ENCODE measurements around the gene CELF2. TPM values are rescaled to one million over a fixed set of nuclear protein-coding genes. Genes with fewer than 3 reads are reported as not detected.
"Not testable (repeated sequence)": the region's sequence is repeated elsewhere in the genome, so short reads cannot be mapped to it uniquely, and the experiment has no call there.

Gene CELF2
- total RNA-seq, 2 experiments from 2014 or later: 179 to 182 TPM

DNA sequence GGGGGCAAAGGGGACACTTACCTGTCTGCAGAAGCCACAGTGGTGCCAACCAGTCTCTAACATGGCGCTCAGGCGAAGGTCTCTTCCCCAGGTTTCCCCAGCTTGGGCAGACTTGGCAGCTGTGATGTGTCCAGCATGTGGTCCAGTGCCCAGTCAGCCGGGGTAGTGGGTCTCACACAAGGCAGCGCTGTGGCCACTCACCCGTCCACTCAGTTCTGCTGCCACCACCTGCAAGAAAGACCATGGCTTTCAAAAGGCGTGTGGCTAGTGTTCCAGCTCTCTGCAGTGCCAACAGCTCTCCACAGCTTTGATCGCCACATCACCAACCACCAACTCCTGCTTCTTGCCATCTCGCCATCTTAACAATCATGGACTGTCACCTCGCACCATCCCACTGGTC, 334.1 kb downstream of the CELF2 start:
- CTCF ChIA-PET: no interaction called here
- no peak overlapping the region for H3K27ac Mint-ChIP-seq
- POLR2A ChIA-PET: no interaction called here

DNA sequence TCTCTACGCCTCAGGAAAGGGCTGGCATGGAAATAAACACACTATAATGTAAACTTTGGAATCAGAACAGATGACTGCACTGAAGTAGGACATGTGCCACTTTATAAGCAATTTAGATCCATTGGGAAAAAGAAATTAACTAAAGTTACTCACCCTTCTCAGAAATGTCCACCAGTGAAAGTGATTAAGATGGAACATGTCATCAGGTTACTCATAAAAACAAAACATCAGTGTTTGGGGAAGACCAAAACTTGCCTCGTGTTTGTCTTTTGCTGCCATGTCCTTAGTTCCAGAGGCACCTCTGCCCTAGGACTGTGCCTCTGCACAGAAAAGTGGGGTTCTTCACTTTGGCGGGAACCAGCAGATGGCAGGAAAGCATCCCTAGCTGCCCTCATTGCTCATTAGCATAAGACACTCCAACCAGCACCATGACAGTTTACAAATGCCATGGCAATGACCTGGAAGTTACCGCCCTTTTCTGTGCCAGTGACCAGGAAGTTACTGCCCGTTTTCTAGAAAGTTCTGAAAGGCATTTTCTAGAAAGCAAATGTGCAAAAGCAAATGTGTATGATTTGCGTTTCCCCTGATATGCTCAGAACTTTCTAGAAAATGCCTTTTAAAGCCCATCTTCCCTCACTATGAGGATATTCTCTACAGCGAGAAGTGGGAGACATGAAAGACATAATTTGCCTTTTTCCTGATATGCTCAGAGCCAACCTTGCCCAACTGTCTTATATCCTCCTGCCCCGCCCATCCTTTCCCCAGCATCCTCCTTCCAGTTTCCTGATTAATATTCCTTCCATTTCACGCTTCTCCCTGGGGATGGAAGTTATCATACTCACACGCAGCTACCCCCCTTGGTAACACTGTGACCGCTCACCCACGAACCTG, 335.6 kb downstream of the CELF2 start:
- peaks cover 4% of the 10 kb centered on the region for H3K4me1 Mint-ChIP-seq (ENCODE audit: low read depth)
- POLR2A ChIA-PET: no interaction called here
- H3K36me3 Mint-ChIP-seq (ENCODE audit: low read depth): no peaks in the 10 kb centered on the region
- ATAC-seq: no peak
- H3K9me3 Mint-ChIP-seq (ENCODE audit: insufficient read depth): no peaks in the 10 kb centered on the region
- no peak for DNase-seq
- H3K27ac Mint-ChIP-seq: no peak overlapping the region
- CTCF ChIA-PET: no interaction called here
- no peak overlapping the region for H3K4me3 Mint-ChIP-seq
- peaks cover 8% of the 10 kb centered on the region for H3K27me3 Mint-ChIP-seq (ENCODE audit: low read depth)

More for the DNA sequence above, 334.1 kb downstream of the CELF2 start:
- no peaks in the 10 kb centered on the region for H3K36me3 Mint-ChIP-seq (ENCODE audit: low read depth)
- peaks cover 10% of the 10 kb centered on the region for H3K27me3 Mint-ChIP-seq (ENCODE audit: low read depth)
- no peaks in the 10 kb centered on the region for H3K4me1 Mint-ChIP-seq (ENCODE audit: low read depth)
- H3K4me3 Mint-ChIP-seq: no peak overlapping the region
- no peaks in the 10 kb centered on the region for H3K9me3 Mint-ChIP-seq (ENCODE audit: insufficient read depth)
- ATAC-seq (no peak), DNase-seq (no peak)

DNA sequence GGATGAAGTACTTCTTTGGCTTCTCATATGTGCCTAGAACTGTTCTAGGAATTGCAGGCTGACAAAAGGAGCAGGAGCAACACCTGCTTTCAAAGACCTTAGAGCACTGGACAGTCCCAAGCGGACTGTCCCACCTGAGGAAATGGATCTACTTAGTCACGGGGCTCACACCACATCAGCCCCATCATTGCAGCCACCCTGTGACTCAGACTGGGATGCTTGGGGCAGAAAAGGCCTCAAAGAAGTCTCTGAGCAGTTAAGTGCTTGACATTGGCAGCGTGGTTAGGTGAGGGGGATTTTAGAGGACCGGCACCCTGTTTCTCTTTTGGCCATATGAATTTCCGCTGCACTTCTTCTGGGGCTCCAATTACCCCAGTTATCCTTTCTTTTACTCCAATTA, 337.2 kb downstream of the CELF2 start:
- no peak overlapping the region for H3K4me3 Mint-ChIP-seq
- H3K9me3 Mint-ChIP-seq (ENCODE audit: insufficient read depth): no peaks in the 10 kb centered on the region
- H3K27me3 Mint-ChIP-seq (ENCODE audit: low read depth): peaks cover 3% of the 10 kb centered on the region
- no peak overlapping the region for H3K27ac Mint-ChIP-seq
- DNase-seq: no peak
- CTCF ChIA-PET: no interaction called here
- POLR2A ChIA-PET: no interaction called here
- no peaks in the 10 kb centered on the region for H3K36me3 Mint-ChIP-seq (ENCODE audit: low read depth)
- peaks cover 5% of the 10 kb centered on the region for H3K4me1 Mint-ChIP-seq (ENCODE audit: low read depth)
- no peak for ATAC-seq

DNA sequence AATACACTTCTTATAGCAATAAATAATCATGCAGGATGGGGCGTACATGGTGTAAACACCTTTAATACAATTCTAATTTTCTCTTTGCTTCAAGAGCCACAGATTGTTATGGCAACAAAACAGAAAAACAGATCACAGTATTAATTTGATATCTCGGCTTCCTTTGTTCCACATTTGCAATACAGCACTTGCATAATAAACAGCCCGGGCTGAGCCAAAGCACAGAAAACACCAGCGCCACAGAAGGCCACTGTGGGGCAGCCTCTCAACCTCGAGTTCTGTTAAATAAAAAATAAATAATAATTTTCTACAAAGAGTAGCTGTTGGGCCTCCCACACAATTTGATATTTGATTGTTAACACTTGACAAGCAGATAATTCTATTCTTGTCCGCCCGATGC, 337.9 kb downstream of the CELF2 start:
- ATAC-seq: no peak

DNA sequence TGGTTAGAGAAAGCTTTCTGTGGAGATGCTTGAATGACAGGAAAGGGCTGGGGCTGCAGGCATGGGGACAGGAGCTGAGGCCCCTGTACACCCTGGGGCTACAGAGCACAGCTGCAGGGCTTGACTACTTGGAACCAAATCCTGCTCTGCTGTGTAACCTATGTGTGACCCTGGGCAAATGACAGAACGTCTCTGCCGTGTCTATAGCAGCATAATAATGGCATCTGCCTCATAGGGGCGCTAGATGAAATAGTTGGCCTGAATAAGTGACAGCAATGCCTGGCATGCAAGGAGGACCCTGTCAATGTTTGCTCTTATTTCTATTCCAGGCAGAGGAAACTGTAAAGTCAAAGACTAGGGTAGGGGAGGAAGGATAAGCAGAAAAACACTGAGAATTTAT, 339.8 kb downstream of the CELF2 start:
- Mint-ChIP-seq H3K27ac (no peak overlapping the region), H3K27me3 (ENCODE audit: low read depth) (peaks cover 3% of the 10 kb centered on the region), H3K36me3 (ENCODE audit: low read depth) (no peaks in the 10 kb centered on the region), H3K9me3 (ENCODE audit: insufficient read depth) (no peaks in the 10 kb centered on the region), H3K4me3 (no peak overlapping the region), H3K4me1 (ENCODE audit: low read depth) (peaks cover 5% of the 10 kb centered on the region)
- ChIA-PET POLR2A (no interaction called here), CTCF (interaction anchor here (1.4 kb wide), 1 partner anchor 12 kb away, joined by 3 read pairs; no protein-coding TSS in a partner anchor)
- no peak for DNase-seq
- no peak for ATAC-seq

More for the DNA sequence above, 337.9 kb downstream of the CELF2 start:
- CTCF ChIA-PET: no interaction called here
- POLR2A ChIA-PET: no interaction called here
- no peak overlapping the region for H3K27ac Mint-ChIP-seq
- no peak for DNase-seq
- H3K4me1 Mint-ChIP-seq (ENCODE audit: low read depth): peaks cover 5% of the 10 kb centered on the region
- H3K9me3 Mint-ChIP-seq (ENCODE audit: insufficient read depth): no peaks in the 10 kb centered on the region
- H3K27me3 Mint-ChIP-seq (ENCODE audit: low read depth): peaks cover 3% of the 10 kb centered on the region
- no peaks in the 10 kb centered on the region for H3K36me3 Mint-ChIP-seq (ENCODE audit: low read depth)
- H3K4me3 Mint-ChIP-seq: no peak overlapping the region

DNA sequence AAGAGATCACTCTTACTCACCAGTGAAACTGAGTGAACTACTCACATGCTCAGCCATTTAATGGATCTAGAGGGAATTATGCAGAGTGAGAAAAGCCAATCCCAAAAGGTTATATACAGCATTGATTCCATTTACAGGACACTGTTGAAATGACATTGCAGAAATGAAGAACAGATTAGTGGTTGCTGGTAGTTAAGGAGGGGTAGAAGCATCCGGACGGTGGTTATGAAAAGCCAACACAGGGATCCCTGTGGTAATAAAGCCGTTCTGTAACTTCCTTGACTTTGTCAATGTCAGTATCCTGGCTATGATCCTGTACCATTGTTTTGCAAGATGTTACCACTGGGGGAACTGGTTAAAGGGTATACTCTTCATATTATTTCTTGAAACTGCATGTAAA, 340.3 kb downstream of the CELF2 start:
- Mint-ChIP-seq H3K27ac (no peak overlapping the region), H3K4me3 (no peak overlapping the region), H3K4me1 (ENCODE audit: low read depth) (peaks cover 5% of the 10 kb centered on the region), H3K9me3 (ENCODE audit: insufficient read depth) (no peaks in the 10 kb centered on the region), H3K27me3 (ENCODE audit: low read depth) (no peaks in the 10 kb centered on the region), H3K36me3 (ENCODE audit: low read depth) (no peaks in the 10 kb centered on the region)
- POLR2A ChIA-PET: no interaction called here
- DNase-seq: no peak
- CTCF ChIA-PET: interaction anchor here (1.4 kb wide), 1 partner anchor 11 kb away, joined by 3 read pairs; no protein-coding TSS in a partner anchor
- ATAC-seq: no peak

DNA sequence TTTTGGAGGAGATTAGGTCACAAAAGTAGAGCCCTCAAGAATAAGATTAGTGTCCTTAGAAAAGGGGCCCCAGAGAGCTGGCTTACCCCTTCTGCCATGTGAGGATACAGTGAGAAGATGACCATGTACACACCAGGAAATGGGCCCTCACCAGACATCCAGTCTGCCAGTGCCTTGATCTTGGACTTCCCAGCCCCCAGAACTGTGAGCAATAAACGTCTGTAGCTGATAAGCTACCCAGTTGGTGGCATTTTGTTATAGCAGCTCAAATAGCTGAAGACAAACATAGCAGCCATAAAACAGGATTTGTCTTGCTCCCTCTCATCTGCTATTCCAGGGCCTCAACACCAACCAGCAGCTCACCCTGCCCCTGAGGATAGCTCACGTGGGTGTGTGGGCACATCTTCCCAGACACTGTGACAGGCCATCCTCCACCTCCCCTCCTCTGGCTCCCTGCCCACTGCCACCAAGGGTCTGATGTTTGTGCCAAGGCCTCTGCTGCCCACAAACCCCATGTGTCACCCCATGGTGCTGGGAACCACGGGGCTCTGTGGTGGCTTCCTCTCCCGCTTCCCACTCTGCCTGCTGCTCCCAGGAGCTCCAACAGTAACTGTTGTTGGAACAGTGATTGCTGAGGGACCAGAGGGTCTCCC, 341.4 kb downstream of the CELF2 start:
- no peaks in the 10 kb centered on the region for H3K27me3 Mint-ChIP-seq (ENCODE audit: low read depth)
- DNase-seq: no peak
- no peak overlapping the region for H3K4me3 Mint-ChIP-seq
- POLR2A ChIA-PET: no interaction called here
- ATAC-seq: no peak
- H3K36me3 Mint-ChIP-seq (ENCODE audit: low read depth): no peaks in the 10 kb centered on the region
- CTCF ChIA-PET: no interaction called here
- peaks cover 5% of the 10 kb centered on the region for H3K4me1 Mint-ChIP-seq (ENCODE audit: low read depth)
- no peaks in the 10 kb centered on the region for H3K9me3 Mint-ChIP-seq (ENCODE audit: insufficient read depth)
- no peak overlapping the region for H3K27ac Mint-ChIP-seq

DNA sequence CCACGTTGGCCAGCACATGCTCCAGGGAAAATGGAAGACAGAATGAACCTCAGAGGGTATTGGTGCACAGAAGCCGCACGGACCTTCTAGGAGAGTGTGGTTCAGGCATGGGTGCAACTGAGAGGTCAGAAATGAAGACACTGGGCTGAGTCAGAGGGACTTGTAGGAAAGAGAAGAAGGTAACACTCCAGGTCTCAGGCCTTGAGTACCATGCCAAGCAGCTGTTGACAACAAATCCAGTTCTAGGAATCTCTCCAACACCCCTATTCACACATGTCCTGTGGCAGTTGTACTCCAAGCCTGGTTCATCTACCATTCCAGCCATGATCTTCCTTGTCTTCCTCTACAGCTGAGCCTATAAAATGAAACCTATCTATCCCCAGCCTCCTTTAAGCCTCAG, 342.2 kb downstream of the CELF2 start:
- Mint-ChIP-seq H3K4me1 (ENCODE audit: low read depth) (peaks cover 5% of the 10 kb centered on the region), H3K27ac (no peak overlapping the region)
- no peak for DNase-seq

DNA sequence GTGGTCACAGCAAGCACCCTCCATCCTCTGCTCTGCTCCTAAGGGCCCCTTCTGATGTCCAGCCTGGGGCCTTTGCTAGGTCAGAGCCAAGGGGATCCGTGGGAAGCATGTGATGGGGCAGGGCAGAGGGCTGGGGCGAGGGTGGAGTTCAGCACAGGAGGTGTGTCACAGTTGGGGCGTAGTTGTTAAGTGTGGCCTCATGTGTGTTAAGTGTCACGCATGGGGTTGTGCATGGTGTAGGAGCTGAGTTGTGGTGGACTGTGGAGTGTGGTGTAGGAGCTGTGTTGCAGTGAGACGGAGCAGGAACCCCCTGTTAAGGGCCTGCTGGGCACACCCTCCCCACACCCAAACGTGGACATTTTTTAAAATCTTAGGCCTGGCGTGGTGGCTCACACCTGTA, 345.8 kb downstream of the CELF2 start:
- H3K27me3 Mint-ChIP-seq (ENCODE audit: low read depth): no peaks in the 10 kb centered on the region
- ChIA-PET CTCF (no interaction called here), POLR2A (no interaction called here)
- H3K9me3 Mint-ChIP-seq (ENCODE audit: insufficient read depth): no peaks in the 10 kb centered on the region
- H3K4me1 Mint-ChIP-seq (ENCODE audit: low read depth): peaks cover 6% of the 10 kb centered on the region
- no peaks in the 10 kb centered on the region for H3K36me3 Mint-ChIP-seq (ENCODE audit: low read depth)
- no peak overlapping the region for H3K4me3 Mint-ChIP-seq
- ATAC-seq (no peak), DNase-seq (no peak)
- no peak overlapping the region for H3K27ac Mint-ChIP-seq

More for the DNA sequence above, 342.2 kb downstream of the CELF2 start:
- ChIA-PET POLR2A (no interaction called here), CTCF (no interaction called here)
- Mint-ChIP-seq H3K36me3 (ENCODE audit: low read depth) (no peaks in the 10 kb centered on the region), H3K27me3 (ENCODE audit: low read depth) (no peaks in the 10 kb centered on the region), H3K9me3 (ENCODE audit: insufficient read depth) (no peaks in the 10 kb centered on the region), H3K4me3 (no peak overlapping the region)
- ATAC-seq: no peak

DNA sequence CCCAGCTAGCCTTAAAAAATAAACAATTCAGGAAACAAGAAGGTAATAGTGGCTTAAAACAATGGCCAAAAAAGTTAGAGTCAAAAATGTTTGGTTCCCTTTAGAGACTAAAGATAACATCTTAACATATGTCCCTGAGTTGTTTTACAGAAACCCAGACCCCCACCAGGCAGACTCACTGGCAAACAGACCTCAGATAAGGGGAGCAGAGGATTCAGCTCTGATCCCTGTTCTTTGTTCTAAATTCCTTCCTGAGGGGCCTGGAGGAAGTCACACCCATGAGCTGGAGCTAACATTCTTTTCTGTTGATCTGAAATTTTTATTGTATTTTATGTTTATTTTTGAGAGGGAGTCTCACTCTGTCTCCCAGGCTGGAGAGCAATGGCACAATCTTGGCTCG, 346.6 kb downstream of the CELF2 start:
- Mint-ChIP-seq H3K36me3 (ENCODE audit: low read depth) (no peaks in the 10 kb centered on the region), H3K4me3 (no peak overlapping the region), H3K4me1 (ENCODE audit: low read depth) (peaks cover 6% of the 10 kb centered on the region), H3K27ac (no peak overlapping the region), H3K27me3 (ENCODE audit: low read depth) (no peaks in the 10 kb centered on the region), H3K9me3 (ENCODE audit: insufficient read depth) (no peaks in the 10 kb centered on the region)
- POLR2A ChIA-PET: interaction anchor here (0.6 kb wide), 1 partner anchor 136 kb away, joined by 3 read pairs; no protein-coding TSS in a partner anchor
- CTCF ChIA-PET: interaction anchor here (1.3 kb wide), 1 partner anchor 148 kb away, joined by 5 read pairs; no protein-coding TSS in a partner anchor
- no peak for ATAC-seq
- no peak for DNase-seq

DNA sequence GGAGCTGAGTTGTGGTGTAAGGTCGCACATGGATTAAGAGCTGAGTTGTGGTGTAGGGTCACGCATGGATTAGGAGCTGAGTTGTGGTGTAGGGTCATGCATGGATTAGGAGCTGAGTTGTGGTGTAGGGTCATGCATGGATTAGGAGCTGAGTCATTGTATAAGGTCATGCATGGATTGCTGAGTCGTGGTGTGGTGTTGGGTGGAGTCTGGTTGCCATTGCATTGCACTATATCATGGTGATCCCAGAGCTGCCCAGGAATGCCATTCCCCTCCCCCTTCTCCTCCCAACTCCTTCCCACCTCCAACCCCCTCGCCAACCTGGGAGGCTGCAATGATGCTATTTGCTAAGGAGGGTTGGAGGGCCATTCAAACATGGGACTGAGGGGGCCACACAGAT, 349.2 kb downstream of the CELF2 start:
- H3K27me3 Mint-ChIP-seq (ENCODE audit: low read depth); DNase-seq; ATAC-seq; H3K9me3 Mint-ChIP-seq (ENCODE audit: insufficient read depth); H3K4me3 Mint-ChIP-seq; CTCF ChIA-PET; H3K36me3 Mint-ChIP-seq (ENCODE audit: low read depth); H3K27ac Mint-ChIP-seq; H3K4me1 Mint-ChIP-seq (ENCODE audit: low read depth): not testable (repeated sequence)
- POLR2A ChIA-PET: interaction anchor here (0.5 kb wide), 1 partner anchor 62 kb away, joined by 3 read pairs; no protein-coding TSS in a partner anchor

DNA sequence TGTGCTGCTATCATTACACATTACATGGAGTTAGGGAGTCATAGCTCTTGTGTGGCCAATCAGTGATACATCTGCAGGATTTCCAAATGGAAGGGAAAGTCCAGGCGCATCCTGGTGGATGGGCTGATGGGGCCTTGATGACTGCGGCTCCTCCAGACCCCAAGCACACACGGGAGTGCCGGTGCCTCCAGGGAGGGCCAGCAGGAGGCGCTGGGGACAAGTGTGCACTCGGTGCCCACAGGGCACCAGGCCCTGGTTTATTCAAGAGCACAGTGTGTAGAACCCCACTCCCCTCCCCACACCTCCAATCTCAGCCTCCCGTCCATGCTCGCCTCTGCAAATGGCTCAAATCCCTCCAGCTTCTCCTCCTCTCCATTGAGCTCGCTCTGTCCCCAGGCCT, 349.8 kb downstream of the CELF2 start:
- H3K27ac Mint-ChIP-seq: no peak overlapping the region
- DNase-seq (no peak), ATAC-seq (no peak)
- ChIA-PET POLR2A (no interaction called here), CTCF (no interaction called here)
- H3K9me3 Mint-ChIP-seq (ENCODE audit: insufficient read depth): no peaks in the 10 kb centered on the region
- no peaks in the 10 kb centered on the region for H3K36me3 Mint-ChIP-seq (ENCODE audit: low read depth)
- peaks cover 6% of the 10 kb centered on the region for H3K4me1 Mint-ChIP-seq (ENCODE audit: low read depth)
- no peaks in the 10 kb centered on the region for H3K27me3 Mint-ChIP-seq (ENCODE audit: low read depth)
- no peak overlapping the region for H3K4me3 Mint-ChIP-seq
